CD4-positive, alpha-beta T cell treated with Interleukin-17A for 1 hour (primary cell): ENCODE measurements around the gene CCSER2.
"Not testable (repeated sequence)": the region's sequence is repeated elsewhere in the genome, so short reads cannot be mapped to it uniquely, and the experiment has no call there.

Experiments
- DNase-seq: peaks from one replicate; pipeline ENCODE4 v3.0.0-alpha.2; 2020

CCSER2 gene

GRCh38 chr10:84460520-84460919 is 132.1 kb downstream of the CCSER2 start:
- DNase-seq, result no peak

GRCh38 chr10:84469470-84469869 is 141.1 kb downstream of the CCSER2 start:
- no peak for DNase-seq

- DNase-seq, result no peak
These were observed 144.7 kb downstream of the CCSER2 start for GRCh38 chr10:84473136-84473535.

- no peak for DNase-seq
These were observed 149.2 kb downstream of the CCSER2 start for GRCh38 chr10:84477398-84478128.

GRCh38 chr10:84478151-84478550 is 149.8 kb downstream of the CCSER2 start:
- DNase-seq, result no peak

- DNase-seq, result no peak
These were observed 150.3 kb downstream of the CCSER2 start for GRCh38 chr10:84478679-84479078.

GRCh38 chr10:84484541-84484940 is 156.2 kb downstream of the CCSER2 start:
- no peak for DNase-seq

GRCh38 chr10:84493361-84493760 is 165.0 kb downstream of the CCSER2 start:
- DNase-seq, result no peak

GRCh38 chr10:84493951-84494848 is 165.8 kb downstream of the CCSER2 start:
- DNase-seq, result no peak

GRCh38 chr10:84494849-84495180 is 166.4 kb downstream of the CCSER2 start:
- DNase-seq, result no peak

- DNase-seq, result no peak
These were observed 169.6 kb downstream of the CCSER2 start for GRCh38 chr10:84497978-84498377.

GRCh38 chr10:84499039-84499438 is 170.7 kb downstream of the CCSER2 start:
- DNase-seq, result not testable (repeated sequence)

GRCh38 chr10:84499846-84500245 is 171.5 kb downstream of the CCSER2 start:
- no peak for DNase-seq

- no peak for DNase-seq
These were observed 181.7 kb downstream of the CCSER2 start for GRCh38 chr10:84510121-84510520.

GRCh38 chr10:84511106-84511505 is 182.7 kb downstream of the CCSER2 start:
- DNase-seq, result no peak

GRCh38 chr10:84511709-84512285 is 183.4 kb downstream of the CCSER2 start:
- no peak for DNase-seq

GRCh38 chr10:84517554-84517953 is 189.2 kb downstream of the CCSER2 start:
- DNase-seq, result no peak

- DNase-seq, result no peak
These were observed 190.8 kb downstream of the CCSER2 start for GRCh38 chr10:84519235-84519634.

GRCh38 chr10:84521013-84521412 is 192.6 kb downstream of the CCSER2 start:
- no peak for DNase-seq

- DNase-seq, result no peak
These were observed 193.1 kb downstream of the CCSER2 start for GRCh38 chr10:84521468-84521867.

- DNase-seq, result no peak
These were observed 194.4 kb downstream of the CCSER2 start for GRCh38 chr10:84522612-84523462.

GRCh38 chr10:84523526-84523925 is 195.1 kb downstream of the CCSER2 start:
- no peak for DNase-seq

GRCh38 chr10:84524435-84524834 is 196.0 kb downstream of the CCSER2 start:
- no peak for DNase-seq
